GM13977 (cell line): Measurements from ENCODE around the gene TVP23A.

Experiments
- DNase-seq: peaks from one replicate; pipeline ENCODE4 v3.0.0; 2012; ENCODE audit warnings: low spot score
- in situ Hi-C: fragments of 300-500 bp; cut with MboI; formaldehyde crosslinking; loops from one replicate; pipeline ENCODE4 v1.12.0; 2022; ENCODE audit warnings: low sequenced_read_pairs, low pct_unique_long_range_greater_than_20kb, mixed read lengths, inconsistent platforms; ENCODE audit not compliant: unreplicated experiment
- TF ChIP-seq, protein P1 (sequence below): IDR thresholded peaks from 2 replicates; pipeline ENCODE4 v1.5.1; 2012; ENCODE audit warnings: mild to moderate bottlenecking, control low read depth; ENCODE audit not compliant: insufficient read depth; ENCODE audit errors: extremely low read depth, missing control alignments

The TVP23A gene

DNA sequence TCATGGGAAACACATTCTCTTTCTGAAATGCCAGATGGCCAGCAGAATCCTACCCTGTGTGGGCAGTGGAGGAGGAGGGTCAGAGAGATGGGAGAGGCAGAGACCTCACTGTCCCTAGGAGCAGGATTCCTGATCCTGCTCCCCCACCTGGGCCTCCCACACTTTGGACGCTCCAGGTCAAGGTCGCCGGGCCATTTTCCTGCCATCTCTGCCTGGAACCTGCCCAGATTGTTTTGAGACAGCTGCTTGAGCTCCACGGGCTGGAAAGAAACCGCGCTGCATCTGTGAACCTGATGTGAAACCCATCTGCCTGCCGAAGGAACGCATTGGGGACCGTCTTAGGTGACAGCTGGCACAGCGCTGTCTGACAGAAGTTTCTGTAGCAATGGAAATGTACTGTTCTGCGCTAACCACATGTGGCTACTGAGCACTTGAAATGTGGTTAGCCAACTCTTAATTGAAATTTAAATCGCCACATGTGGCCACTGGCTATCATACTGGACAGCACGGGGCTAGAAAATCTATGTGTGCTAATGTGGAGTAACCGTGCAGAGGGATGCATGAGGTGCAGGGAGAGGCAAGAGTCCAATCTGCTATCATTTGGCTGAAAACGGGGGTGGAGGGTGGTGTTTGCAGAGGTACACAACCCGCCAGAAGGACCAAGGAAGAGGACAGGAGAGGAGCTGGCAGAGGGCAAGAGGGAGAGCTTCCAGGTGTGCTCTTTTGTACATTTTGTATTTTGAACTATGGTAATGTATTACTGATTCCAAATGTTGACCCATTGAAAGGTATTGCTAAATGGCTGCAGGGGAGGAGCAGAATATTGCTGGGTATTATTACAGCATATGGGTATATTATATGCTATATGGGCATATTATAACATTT is 90.3 kb downstream of the TVP23A start:
- in situ Hi-C loops = no loop called here
- TF ChIP-seq, protein P1, sequence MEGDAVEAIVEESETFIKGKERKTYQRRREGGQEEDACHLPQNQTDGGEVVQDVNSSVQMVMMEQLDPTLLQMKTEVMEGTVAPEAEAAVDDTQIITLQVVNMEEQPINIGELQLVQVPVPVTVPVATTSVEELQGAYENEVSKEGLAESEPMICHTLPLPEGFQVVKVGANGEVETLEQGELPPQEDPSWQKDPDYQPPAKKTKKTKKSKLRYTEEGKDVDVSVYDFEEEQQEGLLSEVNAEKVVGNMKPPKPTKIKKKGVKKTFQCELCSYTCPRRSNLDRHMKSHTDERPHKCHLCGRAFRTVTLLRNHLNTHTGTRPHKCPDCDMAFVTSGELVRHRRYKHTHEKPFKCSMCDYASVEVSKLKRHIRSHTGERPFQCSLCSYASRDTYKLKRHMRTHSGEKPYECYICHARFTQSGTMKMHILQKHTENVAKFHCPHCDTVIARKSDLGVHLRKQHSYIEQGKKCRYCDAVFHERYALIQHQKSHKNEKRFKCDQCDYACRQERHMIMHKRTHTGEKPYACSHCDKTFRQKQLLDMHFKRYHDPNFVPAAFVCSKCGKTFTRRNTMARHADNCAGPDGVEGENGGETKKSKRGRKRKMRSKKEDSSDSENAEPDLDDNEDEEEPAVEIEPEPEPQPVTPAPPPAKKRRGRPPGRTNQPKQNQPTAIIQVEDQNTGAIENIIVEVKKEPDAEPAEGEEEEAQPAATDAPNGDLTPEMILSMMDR = no peak
- no peak for DNase-seq
